ENCODE results near the gene PHEX.

The PHEX gene

GRCh38 chrX:22040184-22040583, 8.1 kb downstream of the PHEX start:
- H3K9me2 ChIP-seq (replicated peaks; ENCODE audit: control insufficient read depth, low read length) = no peaks in the 10 kb centered on the region
- no peaks in the 10 kb centered on the region for H3K4me1 ChIP-seq (ENCODE audit: control insufficient read depth, low read length)
- no peak overlapping the region for H3K4me3 ChIP-seq (ENCODE audit: low read length)
- H3K9me3 ChIP-seq (ENCODE audit: control insufficient read depth, insufficient read depth, low read length) = no peaks in the 10 kb centered on the region
- H3K27me3 ChIP-seq (ENCODE audit: control insufficient read depth, low read length) = no peaks in the 10 kb centered on the region
- TF ChIP-seq EZH2phosphoT487 (IDR thresholded peaks at IDR 0.05; ENCODE audit: borderline replicate concordance, low read length) (no peak), CTCF (IDR thresholded peaks at IDR 0.05; ENCODE audit: low read depth, low read length, poor library complexity, severe bottlenecking) (no peak)
- no peak overlapping the region for H3K27ac ChIP-seq (ENCODE audit: low read depth, low read length)
- no peaks in the 10 kb centered on the region for H3K36me3 ChIP-seq (ENCODE audit: control insufficient read depth, low read length)
- no peaks in the 10 kb centered on the region for H4K20me1 ChIP-seq (ENCODE audit: control insufficient read depth, insufficient read depth, low read depth, low read length)
- no peak overlapping the region for H3K4me2 ChIP-seq (ENCODE audit: low read length)
- no peaks in the 10 kb centered on the region for H3K79me2 ChIP-seq (ENCODE audit: control insufficient read depth, low read length)
- no peaks in the 10 kb centered on the region for H3F3A ChIP-seq (ENCODE audit: control insufficient read depth, insufficient read depth)

GRCh38 chrX:22041907-22042530, 9.9 kb downstream of the PHEX start:
- TF ChIP-seq CTCF (IDR thresholded peaks at IDR 0.05; ENCODE audit: low read depth, low read length, poor library complexity, severe bottlenecking) = no peak
- no peak for TF ChIP-seq EZH2phosphoT487 (IDR thresholded peaks at IDR 0.05; ENCODE audit: borderline replicate concordance, low read length)
- H3K9me2 ChIP-seq (replicated peaks; ENCODE audit: control insufficient read depth, low read length) = no peaks in the 10 kb centered on the region

GRCh38 chrX:22043872-22044271, 11.7 kb downstream of the PHEX start:
- H3K79me2 ChIP-seq (ENCODE audit: control insufficient read depth, low read length) = no peaks in the 10 kb centered on the region
- no peaks in the 10 kb centered on the region for H3K9me3 ChIP-seq (ENCODE audit: control insufficient read depth, insufficient read depth, low read length)
- no peaks in the 10 kb centered on the region for H3F3A ChIP-seq (ENCODE audit: control insufficient read depth, insufficient read depth)
- no peak overlapping the region for H3K4me2 ChIP-seq (ENCODE audit: low read length)
- H3K27me3 ChIP-seq (ENCODE audit: control insufficient read depth, low read length) = no peaks in the 10 kb centered on the region
- no peaks in the 10 kb centered on the region for H3K9me2 ChIP-seq (replicated peaks; ENCODE audit: control insufficient read depth, low read length)
- H3K36me3 ChIP-seq (ENCODE audit: control insufficient read depth, low read length) = no peaks in the 10 kb centered on the region
- H3K4me1 ChIP-seq (ENCODE audit: control insufficient read depth, low read length) = no peaks in the 10 kb centered on the region
- H3K4me3 ChIP-seq (ENCODE audit: low read length) = no peak overlapping the region
- H3K27ac ChIP-seq (ENCODE audit: low read depth, low read length) = no peak overlapping the region
- no peak for TF ChIP-seq CTCF (IDR thresholded peaks at IDR 0.05; ENCODE audit: low read depth, low read length, poor library complexity, severe bottlenecking)
- TF ChIP-seq EZH2phosphoT487 (IDR thresholded peaks at IDR 0.05; ENCODE audit: borderline replicate concordance, low read length) = no peak
- no peaks in the 10 kb centered on the region for H4K20me1 ChIP-seq (ENCODE audit: control insufficient read depth, insufficient read depth, low read depth, low read length)

More at GRCh38 chrX:22041907-22042530, 9.9 kb downstream of the PHEX start:
- Histone ChIP-seq H4K20me1 (ENCODE audit: control insufficient read depth, insufficient read depth, low read depth, low read length) (no peaks in the 10 kb centered on the region), H3K27ac (ENCODE audit: low read depth, low read length) (no peak overlapping the region), H3K27me3 (ENCODE audit: control insufficient read depth, low read length) (no peaks in the 10 kb centered on the region), H3K4me3 (ENCODE audit: low read length) (no peak overlapping the region), H3F3A (ENCODE audit: control insufficient read depth, insufficient read depth) (no peaks in the 10 kb centered on the region), H3K36me3 (ENCODE audit: control insufficient read depth, low read length) (no peaks in the 10 kb centered on the region), H3K9me3 (ENCODE audit: control insufficient read depth, insufficient read depth, low read length) (no peaks in the 10 kb centered on the region), H3K79me2 (ENCODE audit: control insufficient read depth, low read length) (no peaks in the 10 kb centered on the region), H3K4me2 (ENCODE audit: low read length) (no peak overlapping the region), H3K4me1 (ENCODE audit: control insufficient read depth, low read length) (no peaks in the 10 kb centered on the region)
